Measurements from ENCODE around the gene DMAC2L.
"Not testable (repeated sequence)": the region's sequence is repeated elsewhere in the genome, so short reads cannot be mapped to it uniquely, and the experiment has no call there.

DMAC2L gene

GRCh38 chr14:50311972-50312733, at the start of gene DMAC2L, which contains the start of gene L2HGDH:
Gene DMAC2L (plus strand): TSS chr14:50312324. CDS start chr14:50321488, 9,164 bp downstream.
Gene L2HGDH (minus strand): TSS chr14:50312229. CDS start chr14:50312150, 79 bp downstream.
- DNase-seq (ENCODE audit: low read depth in 2 of 3, low spot score in 2 of 3): peak; percentile 75 to 84 (median 79)

DNA sequence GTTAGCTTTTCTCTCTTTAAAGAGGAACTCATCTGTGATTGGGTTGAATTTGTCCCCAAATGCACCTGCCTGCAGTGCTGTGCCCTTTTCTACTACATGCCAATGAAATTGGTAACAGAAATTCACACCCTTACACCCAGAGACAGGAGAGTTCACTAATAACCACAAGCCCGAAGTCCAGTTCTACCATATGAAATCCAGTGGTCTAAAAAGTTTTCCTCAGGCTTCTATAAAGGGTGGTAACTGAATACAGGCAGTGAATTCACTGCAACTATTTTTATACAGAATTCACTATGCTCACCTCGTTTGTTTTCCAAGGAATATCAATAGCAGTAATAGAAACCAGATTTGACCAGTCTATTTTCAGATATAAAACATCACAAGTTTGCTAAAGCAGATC, 49.3 kb upstream of the DMAC2L start:
- DNase-seq (ENCODE audit: low read depth in 2 of 3, low spot score in 2 of 3): no peak

DNA sequence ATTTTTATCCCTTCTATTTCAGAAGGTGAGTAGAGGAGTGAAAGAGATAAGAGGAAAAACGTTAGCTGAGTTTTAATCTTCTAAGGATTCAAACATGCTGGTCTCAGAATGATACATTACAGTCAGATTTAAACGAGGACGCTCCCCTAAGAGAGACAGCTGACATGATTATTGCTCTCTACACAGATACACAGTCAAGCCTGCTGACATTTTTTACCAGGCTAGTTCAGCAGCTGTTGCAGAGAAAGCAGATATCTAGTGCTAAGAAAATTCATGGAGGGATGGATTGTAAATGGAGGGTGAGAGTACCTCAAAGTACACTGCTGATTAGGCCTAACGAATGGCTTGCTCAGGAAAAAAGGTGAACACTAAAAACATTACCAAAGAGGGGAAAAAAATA, 48.8 kb upstream of the DMAC2L start:
- no peak for DNase-seq (ENCODE audit: low read depth in 2 of 3, low spot score in 2 of 3)

DNA sequence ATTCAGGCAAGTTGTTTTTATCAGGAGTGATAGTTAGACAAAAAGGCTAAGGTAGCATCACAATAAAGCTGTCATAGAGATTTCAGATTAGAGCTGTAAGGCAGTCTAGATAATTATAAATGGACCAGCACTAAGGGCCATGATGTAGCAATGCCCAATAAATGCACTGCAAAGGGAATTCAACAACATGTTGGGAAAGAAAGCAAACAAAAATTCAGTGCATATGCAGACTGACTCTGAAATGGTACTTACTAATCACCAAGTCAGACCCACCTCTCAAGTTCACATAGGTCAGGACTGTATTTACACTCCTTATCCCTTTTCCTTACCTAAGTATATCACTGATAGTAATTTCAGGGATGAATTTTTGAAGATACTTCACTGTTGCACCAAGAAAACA, 47.1 kb upstream of the DMAC2L start:
- no peak for DNase-seq (ENCODE audit: low read depth in 2 of 3, low spot score in 2 of 3)

DNA sequence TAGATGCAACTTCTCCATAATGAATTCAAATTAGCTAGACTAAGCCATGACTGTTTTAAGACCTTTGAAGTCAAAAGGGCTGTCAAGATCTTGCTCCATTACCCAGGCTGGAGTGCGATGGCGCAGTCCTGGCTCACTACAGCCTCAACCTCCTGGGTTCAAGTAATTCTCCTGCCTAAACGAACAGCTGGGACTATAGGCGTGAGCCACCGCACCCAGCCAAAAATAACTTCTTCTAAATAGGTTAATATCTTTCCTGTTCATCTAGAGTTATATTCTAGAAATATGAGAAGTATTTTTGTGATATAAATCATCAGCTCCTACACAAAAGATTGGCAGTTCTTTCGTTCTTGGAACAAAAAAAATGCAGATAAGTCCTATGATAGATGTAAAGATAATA, 41.2 kb upstream of the DMAC2L start:
- DNase-seq (ENCODE audit: low read depth in 2 of 3, low spot score in 2 of 3): no peak

DNA sequence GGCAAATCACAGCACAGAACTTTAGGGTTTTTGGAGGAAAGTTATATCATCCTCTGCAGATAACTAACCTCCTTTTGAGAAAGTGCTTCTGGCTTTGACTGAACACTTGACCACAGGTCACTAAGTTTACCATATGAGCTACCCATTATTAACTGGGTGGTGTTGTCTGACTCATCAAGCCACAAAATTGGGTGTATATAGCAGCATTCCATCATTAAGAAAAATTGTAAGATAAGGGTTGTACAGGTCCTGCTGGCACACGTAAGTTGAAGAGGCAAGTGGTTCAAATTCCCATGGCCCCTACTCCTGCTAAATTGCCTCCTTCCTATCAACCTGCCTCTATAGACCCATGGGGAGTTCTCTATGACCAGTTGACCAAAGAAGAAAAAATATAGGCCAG, 39.6 kb upstream of the DMAC2L start:
- no peak for DNase-seq (ENCODE audit: low read depth in 2 of 3, low spot score in 2 of 3)

GRCh38 chr14:50285861-50286260, 26.3 kb upstream of the DMAC2L start:
- DNase-seq (ENCODE audit: low read depth in 2 of 3, low spot score in 2 of 3): no peak

DNA sequence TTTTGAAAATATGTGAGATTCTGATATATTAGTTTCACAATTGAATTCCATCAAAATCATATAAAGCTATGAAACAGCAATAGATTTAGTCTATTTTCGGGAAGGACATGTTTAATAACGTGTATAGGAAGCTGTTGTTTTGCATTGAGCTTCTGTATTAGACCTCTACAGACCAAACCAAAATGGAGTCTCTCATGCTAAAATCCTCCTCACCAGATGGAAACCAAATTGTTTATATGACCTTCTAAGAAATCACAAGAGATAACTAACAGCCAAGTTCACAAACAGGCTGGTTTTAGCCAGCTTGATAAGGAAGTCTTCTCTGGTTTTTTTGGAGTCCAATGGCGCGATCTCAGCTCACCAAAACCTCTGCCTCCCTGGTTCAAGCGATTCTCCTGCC, 24.0 kb upstream of the DMAC2L start:
- no peak for DNase-seq (ENCODE audit: low read depth in 2 of 3, low spot score in 2 of 3)

GRCh38 chr14:50290306-50290705, 21.8 kb upstream of the DMAC2L start:
- no peak for DNase-seq (ENCODE audit: low read depth in 2 of 3, low spot score in 2 of 3)

DNA sequence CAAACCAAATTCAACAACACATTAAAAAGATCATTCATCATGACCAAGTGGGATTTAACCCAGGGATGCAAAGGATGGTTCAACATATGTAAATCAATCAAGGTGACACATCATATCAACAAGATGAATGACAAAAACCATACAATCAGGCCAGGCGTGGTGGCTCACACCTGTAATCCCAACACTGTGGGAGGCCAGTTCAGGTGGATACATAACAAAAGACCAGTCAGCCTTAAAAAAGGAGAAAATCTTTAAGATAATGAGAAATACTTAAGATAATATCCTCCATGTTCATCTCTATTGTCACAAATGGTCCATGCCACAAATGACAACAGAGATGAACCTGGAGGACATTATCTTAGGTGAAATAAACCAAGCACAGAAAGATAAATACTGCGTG, 12.5 kb upstream of the DMAC2L start:
- no peak for DNase-seq (ENCODE audit: low read depth in 2 of 3, low spot score in 2 of 3)

- DNase-seq (ENCODE audit: low read depth in 2 of 3, low spot score in 2 of 3): no peak
Measured at GRCh38 chr14:50301914-50302313, 10.2 kb upstream of the DMAC2L start.

DNA sequence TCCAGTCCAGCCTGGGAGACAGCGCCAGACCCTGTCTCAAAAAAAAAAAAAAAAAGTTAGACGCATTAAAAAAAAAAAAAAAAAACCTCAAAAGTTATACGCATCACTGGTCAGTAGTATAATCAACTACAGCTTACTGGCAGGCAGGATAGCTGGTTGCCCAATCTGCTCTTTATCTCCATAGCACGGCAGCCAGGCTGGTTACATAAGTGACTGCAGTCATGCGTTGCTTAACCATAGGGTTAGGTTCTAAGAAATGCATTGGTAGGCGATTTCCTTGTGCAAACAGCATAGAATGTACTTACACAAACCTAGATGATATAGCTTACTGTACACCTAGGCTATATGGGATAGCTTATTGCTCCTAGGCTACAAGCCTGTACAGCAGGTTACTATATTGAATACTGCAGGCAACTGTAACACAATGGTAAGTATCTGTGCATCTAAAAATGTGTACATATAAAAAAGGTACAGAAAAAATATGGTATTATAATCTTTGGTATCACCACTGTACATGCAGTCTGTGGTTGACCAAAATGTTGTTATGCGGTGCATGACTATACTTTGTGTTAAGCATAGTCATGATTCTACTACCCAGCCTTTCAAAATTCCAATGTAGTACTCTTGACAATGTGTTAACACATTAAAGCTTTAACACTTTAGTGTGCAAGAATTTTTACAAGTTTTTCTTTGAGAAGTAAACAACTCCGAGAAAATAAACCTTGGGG, 8.2 kb upstream of the DMAC2L start:
- no peak for DNase-seq (ENCODE audit: low read depth in 2 of 3, low spot score in 2 of 3)

DNA sequence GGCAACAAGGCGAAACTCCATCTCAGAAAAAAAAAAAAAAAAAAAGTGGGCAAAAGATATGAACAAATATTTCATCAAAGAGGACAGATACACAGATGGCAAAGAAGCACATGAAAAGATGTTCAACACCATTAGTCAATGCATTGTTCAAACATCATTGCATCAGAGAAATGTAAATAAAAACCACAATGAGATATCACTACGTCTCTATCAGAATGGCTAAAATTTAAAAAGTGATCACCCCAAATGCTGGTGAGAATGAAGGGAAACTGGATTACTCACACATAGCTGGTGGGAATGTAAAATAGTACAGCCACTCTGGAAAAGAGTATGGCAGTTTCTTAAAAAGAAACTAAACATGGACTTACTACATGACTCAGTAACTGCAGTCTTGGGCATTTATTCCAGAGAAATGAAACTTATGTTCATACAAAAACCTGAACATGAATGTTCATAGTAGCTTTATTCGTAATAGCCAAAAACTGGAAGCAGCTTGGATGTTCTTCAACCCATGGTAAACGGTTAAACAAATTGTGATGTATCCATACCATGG, 3.7 kb upstream of the DMAC2L start:
- DNase-seq (ENCODE audit: low read depth in 2 of 3, low spot score in 2 of 3): no peak

- no peak for DNase-seq (ENCODE audit: low read depth in 2 of 3, low spot score in 2 of 3)
Measured at GRCh38 chr14:50310445-50310844, 1.7 kb upstream of the DMAC2L start.

DNA sequence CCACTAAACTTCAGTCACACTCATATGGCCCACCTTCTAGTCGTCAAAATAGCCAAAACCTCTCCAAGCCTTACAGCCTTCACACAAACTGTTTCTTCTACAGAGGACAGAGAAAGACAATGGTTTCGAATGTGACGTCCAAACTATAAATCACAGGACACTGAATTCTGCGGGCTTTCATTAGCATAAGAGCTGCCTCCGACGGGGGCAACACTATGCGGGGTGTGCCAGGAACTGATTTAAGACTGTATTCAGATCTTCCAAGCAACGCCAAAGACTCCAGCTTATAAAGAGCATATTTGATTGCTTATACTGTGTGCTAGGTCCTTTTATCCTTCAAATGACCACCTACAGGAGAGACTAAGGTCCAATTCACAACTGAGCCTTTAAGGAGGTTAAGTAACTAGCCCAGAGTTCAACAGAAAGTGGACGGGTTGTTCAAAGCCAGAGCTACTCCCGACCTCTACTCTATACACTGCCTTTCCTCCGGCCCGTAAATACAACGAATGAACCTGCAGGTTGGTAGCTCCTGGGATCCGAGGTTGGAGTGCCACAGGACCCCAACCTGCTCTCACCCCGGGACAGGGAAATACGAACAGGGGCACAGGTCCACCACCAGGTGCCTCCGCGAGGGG, 670 bp upstream of the DMAC2L start:
- no peak for DNase-seq (ENCODE audit: low read depth in 2 of 3, low spot score in 2 of 3)

DNA sequence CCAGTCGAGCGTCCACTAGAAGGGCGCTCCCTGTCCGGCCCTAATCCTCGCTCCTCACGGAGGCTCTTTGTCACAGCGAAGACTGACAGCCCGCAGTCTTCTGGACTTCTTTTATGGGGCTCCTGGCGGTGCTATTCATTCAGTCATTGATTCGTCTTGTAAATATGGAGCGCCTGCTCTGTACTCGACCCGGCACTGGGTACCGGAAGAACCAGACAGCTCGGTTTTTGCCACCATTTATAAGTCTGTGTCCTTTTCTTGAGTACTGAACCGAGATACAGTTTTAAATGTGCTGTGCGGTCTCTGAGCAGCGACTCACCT, 570 bp downstream of the DMAC2L start:
- no peak for DNase-seq (ENCODE audit: low read depth in 2 of 3, low spot score in 2 of 3)

DNA sequence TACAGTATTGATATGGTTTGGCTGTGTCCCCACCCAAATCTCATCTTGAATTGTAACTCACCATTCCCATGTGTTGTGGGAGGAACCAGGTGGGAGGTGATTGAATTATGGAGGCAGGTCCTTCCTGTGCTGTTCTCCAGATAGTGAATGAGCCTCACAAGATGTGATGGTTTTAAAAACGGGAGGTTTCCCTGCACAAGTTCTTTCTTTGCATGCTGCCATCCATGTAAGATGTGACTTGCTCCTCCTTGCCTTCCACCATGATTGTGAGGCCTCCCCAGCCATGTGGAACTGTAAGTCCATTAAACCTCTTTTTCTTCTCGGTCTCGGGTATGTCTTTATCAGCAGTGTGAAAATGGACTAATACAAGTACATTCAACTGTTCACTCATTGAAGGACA, 2.0 kb downstream of the DMAC2L start:
- DNase-seq (ENCODE audit: low read depth in 2 of 3, low spot score in 2 of 3): not testable (repeated sequence)

DNA sequence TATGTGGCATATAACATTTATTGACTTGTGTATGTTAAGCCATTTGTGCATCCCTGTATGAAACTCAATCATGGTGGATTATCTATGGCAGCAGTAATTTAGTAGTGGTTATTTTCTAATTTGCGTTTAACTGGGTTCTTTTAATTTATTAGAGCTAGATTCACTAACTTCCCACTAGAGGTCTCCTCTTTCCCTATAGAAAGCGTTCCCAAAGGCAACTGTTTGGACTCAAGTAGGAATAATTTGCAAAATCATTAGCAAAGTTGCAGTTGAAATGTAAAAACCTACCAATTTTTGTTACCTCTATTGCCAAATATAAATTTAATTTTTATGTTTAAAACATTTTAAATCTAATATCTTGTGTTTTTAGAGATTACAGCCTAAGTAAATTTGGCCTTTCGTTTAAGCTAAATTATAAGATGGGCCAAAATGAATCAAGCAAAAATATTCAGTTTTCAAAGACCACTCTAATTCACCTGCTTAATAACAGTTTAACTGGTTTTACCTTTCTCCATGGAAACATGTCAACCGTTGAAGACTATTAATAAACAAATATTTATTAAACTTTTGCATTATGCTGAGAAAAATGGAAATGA, 6.0 kb downstream of the DMAC2L start:
- no peak for DNase-seq (ENCODE audit: low read depth in 2 of 3, low spot score in 2 of 3)

- no peak for DNase-seq (ENCODE audit: low read depth in 2 of 3, low spot score in 2 of 3)
Measured at GRCh38 chr14:50319293-50319692, 7.2 kb downstream of the DMAC2L start.

- no peak for DNase-seq (ENCODE audit: low read depth in 2 of 3, low spot score in 2 of 3)
Measured at GRCh38 chr14:50319721-50320120, 7.6 kb downstream of the DMAC2L start.

DNA sequence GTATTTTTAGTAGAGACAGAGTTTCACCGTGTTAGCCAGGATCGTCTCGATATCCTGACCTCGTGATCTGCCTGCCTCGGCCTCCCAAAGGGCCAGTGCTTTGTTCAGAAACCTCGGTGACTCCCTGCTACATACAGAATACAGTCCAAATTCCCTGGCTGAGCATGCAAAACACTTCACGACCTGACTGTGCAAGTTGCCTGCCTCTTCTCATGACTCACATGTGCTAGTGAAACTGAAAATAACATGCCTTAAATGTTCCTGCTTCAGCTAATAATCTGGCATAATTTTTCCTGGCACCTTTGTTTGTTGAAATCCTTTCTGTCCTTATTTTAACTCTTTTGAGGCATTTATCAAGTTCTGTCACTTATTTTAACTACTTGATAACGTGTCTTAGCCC, 8.2 kb downstream of the DMAC2L start:
- DNase-seq (ENCODE audit: low read depth in 2 of 3, low spot score in 2 of 3): no peak
